Measurements from ENCODE around the gene RPS2.

RPS2 gene

GRCh38 chr16:1998852-1999801 is 34.5 kb upstream of the RPS2 start:
- DNase-seq (ENCODE audit: low read depth in 2 of 2): no peak

DNA sequence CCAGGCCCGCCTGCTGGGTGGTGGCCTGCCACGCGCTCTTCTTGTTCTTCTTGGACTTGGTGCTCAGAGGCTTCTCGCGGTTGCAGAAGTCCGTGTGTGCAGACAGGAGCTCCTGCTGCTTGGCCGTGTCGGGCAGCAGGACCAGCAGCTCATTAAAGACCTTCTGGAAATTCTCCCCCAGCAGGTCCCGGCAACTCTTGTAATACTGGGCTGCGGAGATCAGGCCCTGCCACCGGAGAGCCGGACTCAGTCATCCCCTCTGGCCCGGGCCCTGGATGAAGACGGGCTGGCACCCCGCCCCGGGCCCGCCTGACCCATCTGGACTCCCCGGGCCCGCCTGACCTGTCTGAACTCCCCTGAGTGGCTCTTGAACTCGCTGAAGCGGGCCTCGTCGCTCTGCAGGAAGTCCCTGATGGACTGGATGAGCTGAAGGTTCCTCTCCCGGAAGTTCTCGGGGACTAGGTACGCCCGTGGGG is 33.8 kb upstream of the RPS2 start:
- DNase-seq (ENCODE audit: low read depth in 2 of 2): no peak

GRCh38 chr16:1997494-1998359 is 33.1 kb upstream of the RPS2 start:
- no peak for DNase-seq (ENCODE audit: low read depth in 2 of 2)

- DNase-seq (ENCODE audit: low read depth in 2 of 2): no peak
Measured at GRCh38 chr16:1993731-1994131, 29.1 kb upstream of the RPS2 start.

- DNase-seq (ENCODE audit: low read depth in 2 of 2): no peak
Measured at GRCh38 chr16:1992704-1993317, 28.2 kb upstream of the RPS2 start.

DNA sequence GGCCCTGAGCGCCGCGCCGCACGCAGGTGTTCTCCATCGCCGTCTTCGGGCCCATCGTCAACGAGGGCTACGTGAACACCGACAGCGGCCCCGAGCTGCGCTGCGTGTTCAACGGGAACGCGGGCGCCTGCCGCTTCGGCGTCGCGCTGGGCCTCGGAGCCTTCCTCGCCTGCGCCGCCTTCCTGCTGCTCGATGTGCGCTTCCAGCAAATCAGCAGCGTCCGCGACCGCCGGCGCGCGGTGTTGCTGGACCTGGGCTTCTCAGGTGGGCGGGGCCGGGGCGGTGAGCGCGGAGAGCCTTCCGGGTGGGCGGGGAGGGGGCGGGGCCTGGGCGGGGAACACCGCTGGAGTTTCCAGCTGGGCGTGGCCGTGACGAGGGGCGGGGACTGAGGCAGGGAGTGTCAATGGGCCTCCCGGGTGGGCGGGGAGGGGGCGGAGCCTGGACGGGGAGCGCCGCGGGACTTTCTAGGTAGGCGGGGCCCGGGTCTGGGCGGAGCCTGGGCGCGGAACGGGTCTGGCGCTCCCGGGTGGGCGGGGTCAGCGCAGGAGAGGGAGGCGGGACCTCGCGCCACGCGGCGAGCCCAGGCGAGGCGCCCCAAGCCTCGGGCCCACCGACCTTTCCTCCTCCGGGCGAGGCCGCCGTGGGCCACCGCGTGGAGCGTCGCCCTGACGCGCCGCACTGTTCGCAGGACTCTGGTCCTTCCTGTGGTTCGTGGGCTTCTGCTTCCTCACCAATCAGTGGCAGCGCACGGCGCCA is 27.5 kb upstream of the RPS2 start:
- peak; percentile 98 for DNase-seq (ENCODE audit: low read depth in 2 of 2)

- no peak for DNase-seq (ENCODE audit: low read depth in 2 of 2)
Measured at GRCh38 chr16:1991588-1991947, 26.9 kb upstream of the RPS2 start.

- DNase-seq (ENCODE audit: low read depth in 2 of 2): no peak
Measured at GRCh38 chr16:1991135-1991551, 26.5 kb upstream of the RPS2 start.

- DNase-seq (ENCODE audit: low read depth in 2 of 2): no peak
Measured at GRCh38 chr16:1990351-1991134, 25.9 kb upstream of the RPS2 start.

GRCh38 chr16:1990101-1990350 is 25.4 kb upstream of the RPS2 start:
- no peak for DNase-seq (ENCODE audit: low read depth in 2 of 2)

DNA sequence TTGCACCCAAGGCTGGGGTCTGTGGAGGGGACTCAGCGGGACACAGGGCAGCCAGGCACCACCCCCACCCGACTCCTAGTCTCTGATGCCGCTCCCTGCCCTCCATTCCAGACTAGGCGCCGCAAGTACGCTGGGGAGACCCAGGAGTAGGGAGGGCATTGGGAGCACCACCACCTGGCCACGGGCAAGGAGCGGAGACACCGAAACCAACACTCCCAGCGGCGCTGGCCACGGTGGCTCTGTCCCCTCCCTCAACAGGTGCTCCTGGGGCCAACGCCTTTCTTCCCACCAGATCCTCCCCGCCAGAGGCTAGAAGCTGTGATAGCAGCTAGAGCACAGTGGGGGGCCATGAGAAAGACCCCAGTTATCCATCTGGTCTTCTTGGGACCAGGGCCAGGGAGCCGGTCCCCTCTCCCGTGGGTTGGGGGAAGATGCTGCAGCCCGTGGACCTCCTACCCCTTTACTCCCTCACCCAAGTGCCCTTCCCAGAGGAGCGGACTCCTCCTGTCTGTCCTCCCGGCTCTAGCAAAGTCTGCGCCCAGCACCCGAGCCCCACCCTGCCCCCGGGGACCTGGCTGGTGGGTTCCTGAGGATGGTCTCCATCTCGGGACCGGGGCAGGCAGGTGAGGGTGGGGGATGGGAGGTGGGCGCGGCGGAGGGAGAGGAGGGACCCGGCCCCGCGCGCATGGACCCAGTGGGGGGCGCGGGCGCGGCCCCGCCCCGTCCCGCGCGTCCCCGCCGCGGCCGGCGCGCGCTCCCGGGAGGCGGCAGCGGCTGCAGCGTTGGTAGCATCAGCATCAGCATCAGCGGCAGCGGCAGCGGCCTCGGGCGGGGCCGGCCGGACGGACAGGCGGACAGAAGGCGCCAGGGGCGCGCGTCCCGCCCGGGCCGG is 24.8 kb upstream of the RPS2 start, which contains the start of gene SYNGR3:
TSS of gene SYNGR3 (plus strand) at position 762 of the 892 bp plus-strand sequence. CDS start 133 bp downstream, outside the sequence.
- DNase-seq (ENCODE audit: low read depth in 2 of 2): no peak

DNA sequence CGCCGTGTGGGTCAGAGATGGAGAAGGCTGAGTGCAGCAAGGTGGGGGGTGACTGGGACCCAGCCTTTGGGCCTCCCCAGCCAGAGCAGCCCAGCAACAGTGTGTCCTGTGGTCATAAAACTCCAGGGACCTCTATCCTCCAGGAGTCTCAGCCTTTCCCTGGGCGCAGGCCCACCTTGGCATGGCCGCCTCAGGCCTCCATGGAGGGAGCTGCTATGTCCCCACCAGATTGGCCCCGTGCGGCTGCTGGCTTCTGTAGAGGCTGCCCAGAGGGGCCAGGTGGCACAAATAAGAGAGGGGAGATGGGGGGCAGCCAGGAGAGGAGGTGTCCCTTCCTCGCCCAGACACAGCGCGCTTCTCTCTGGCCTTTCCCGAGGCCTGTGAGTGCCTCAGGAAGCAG is 22.6 kb upstream of the RPS2 start:
- no peak for DNase-seq (ENCODE audit: low read depth in 2 of 2)

DNA sequence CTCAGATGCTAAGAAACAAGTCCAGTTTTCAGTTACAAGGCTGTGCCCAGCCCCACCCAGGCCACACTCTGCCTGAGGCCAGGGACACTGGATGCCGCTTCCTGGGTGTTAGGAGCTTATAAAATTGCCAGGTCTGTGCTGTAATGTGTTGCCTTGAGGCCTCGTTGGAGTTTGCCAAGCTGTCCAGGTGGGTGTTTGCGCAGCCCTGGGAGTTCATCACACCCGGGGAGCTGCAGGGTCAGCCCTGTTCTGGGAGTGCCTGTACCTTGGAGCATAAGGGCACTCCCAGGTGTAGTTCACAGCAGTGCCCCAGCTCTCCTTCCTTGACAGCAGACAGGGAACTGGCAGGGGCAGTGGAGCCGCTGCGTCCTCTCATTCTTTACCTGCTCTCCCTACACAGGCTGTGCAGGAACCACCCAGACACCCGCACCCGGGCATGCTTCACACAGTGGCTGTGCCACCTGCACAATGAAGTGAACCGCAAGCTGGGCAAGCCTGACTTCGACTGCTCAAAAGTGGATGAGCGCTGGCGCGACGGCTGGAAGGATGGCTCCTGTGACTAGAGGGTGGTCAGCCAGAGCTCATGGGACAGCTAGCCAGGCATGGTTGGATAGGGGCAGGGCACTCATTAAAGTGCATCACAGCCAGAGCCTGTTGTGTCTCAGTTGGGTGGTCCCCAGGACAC is 21.0 kb upstream of the RPS2 start:
- DNase-seq (ENCODE audit: low read depth in 2 of 2): no peak

- no peak for DNase-seq (ENCODE audit: low read depth in 2 of 2)
Measured at GRCh38 chr16:1984347-1985225, 20.0 kb upstream of the RPS2 start.

DNA sequence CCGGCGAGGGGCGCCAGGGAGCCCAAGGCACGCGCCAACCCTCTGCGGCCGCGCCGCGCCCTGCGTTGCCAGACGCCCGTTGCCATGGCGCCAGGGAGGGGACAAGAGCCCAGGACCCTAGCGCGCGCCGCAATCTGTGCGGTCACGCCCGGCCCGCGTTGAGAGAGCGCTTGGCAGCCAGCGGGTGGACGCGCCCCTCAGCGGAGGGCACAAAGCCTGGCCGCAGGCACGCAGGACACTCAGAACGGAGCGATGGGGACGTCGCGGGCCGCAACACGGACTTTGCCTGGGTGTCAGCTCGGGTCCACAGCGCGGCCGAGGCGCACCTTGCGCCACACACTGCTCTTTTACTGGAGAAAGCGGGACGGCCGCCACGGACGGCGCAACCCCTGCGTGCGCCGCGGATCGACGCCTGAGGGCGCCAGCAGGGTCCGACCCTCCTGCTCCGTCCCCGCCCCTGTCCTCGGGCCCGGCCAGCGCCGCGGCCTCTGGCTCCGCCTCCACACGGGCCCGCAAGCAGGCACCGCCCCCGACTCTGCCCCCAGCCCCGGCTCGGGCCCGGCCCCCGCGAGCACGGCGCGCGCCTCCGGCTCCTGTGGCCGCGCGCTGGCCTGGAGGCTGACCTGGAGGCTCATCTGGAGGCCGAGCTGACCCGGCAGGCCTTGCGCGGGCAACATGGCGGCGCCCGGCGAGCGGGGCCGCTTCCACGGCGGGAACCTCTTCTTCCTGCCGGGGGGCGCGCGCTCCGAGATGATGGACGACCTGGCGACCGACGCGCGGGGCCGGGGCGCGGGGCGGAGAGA is 19.1 kb upstream of the RPS2 start, which contains the start of gene GFER:
TSS of gene GFER (plus strand) at position 650 of the 803 bp plus-strand sequence. CDS start at position 676, 26 bp downstream.
- DNase-seq (ENCODE audit: low read depth in 2 of 2): peak in 1 of 2 donors; percentile 70

DNA sequence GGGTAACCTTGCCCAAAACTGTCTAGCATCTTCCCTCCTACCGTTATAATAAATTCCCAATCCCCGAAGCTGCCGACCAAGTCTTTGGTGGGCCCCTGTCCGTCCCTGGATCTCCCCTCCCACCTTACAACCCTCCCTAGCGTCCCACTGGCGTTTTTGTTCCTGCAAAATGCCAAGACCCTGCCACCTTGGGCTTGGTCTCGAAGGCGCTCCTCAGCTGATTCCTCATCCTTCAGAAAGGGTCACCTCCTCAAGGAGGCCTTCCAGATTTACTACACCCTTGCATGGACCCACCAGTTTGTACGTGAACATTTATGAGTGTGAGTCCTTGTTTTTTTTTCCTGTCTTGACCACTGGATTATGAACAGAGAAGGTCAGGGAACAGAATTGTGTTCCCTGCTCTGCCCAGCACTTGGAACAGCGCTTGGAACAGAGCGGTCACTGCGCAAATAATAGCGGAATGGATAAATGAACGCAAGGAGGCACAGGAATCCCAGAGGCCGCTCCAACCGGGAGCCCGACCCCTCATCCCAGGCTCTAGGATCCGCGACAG is 18.4 kb upstream of the RPS2 start:
- DNase-seq (ENCODE audit: low read depth in 2 of 2): no peak

DNA sequence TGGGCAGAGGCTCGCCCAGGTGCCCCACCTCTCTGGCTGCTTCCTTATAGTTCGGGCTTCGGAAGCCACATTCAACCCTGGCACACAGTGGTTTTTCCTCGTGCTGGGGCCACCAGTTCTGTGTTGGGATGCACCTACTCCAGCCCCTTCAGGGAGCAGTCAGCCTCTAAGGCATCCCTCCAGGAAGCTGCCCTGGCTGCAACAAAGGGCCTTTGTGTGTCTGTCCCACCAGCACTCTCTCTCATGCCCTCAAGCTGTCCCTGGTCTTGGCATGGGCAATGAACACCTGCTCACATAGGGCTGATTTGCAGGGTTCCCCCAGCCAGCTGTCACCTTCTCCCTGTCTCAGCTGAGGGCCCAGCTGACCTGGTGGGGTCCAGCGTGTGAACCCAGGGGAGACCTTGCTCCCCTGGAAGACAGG is 17.4 kb upstream of the RPS2 start:
- no peak for DNase-seq (ENCODE audit: low read depth in 2 of 2)
